ENCODE results near the gene MAPK8.
"Not testable (repeated sequence)": the region's sequence is repeated elsewhere in the genome, so short reads cannot be mapped to it uniquely, and the experiment has no call there.

MAPK8 gene

GRCh38 chr10:48340734-48341133, 34.3 kb downstream of the MAPK8 start:
- no peak for DNase-seq

GRCh38 chr10:48343106-48343505, 36.6 kb downstream of the MAPK8 start:
- DNase-seq, result no peak

GRCh38 chr10:48343921-48344598, 37.6 kb downstream of the MAPK8 start:
- DNase-seq, result no peak

- DNase-seq, result not testable (repeated sequence)
Measured at GRCh38 chr10:48346248-48346647, 39.8 kb downstream of the MAPK8 start.

- not testable (repeated sequence) for DNase-seq
Measured at GRCh38 chr10:48347539-48347938, 41.1 kb downstream of the MAPK8 start.

- DNase-seq, result not testable (repeated sequence)
Measured at GRCh38 chr10:48347943-48348342, 41.5 kb downstream of the MAPK8 start.

GRCh38 chr10:48353246-48353645, 46.8 kb downstream of the MAPK8 start:
- no peak for DNase-seq

GRCh38 chr10:48357631-48358030, 51.2 kb downstream of the MAPK8 start:
- no peak for DNase-seq

GRCh38 chr10:48358162-48358561, 51.7 kb downstream of the MAPK8 start:
- DNase-seq, result no peak

- no peak for DNase-seq
Measured at GRCh38 chr10:48358838-48359237, 52.4 kb downstream of the MAPK8 start.

GRCh38 chr10:48361176-48361575, 54.7 kb downstream of the MAPK8 start:
- no peak for DNase-seq

- no peak for DNase-seq
Measured at GRCh38 chr10:48363617-48364355, 57.3 kb downstream of the MAPK8 start.

- DNase-seq, result no peak
Measured at GRCh38 chr10:48364659-48365405, 58.4 kb downstream of the MAPK8 start.

GRCh38 chr10:48365668-48366067, 59.2 kb downstream of the MAPK8 start:
- DNase-seq, result no peak

GRCh38 chr10:48366261-48366660, 59.8 kb downstream of the MAPK8 start:
- DNase-seq, result no peak

GRCh38 chr10:48369501-48369900, 63.0 kb downstream of the MAPK8 start:
- DNase-seq, result no peak

GRCh38 chr10:48377751-48378530, 71.5 kb downstream of the MAPK8 start:
- no peak for DNase-seq

- no peak for DNase-seq
Measured at GRCh38 chr10:48378675-48379074, 72.2 kb downstream of the MAPK8 start.

- DNase-seq, result no peak
Measured at GRCh38 chr10:48381971-48382370, 75.5 kb downstream of the MAPK8 start.

- no peak for DNase-seq
Measured at GRCh38 chr10:48382982-48383381, 76.5 kb downstream of the MAPK8 start.

GRCh38 chr10:48383393-48383792, 76.9 kb downstream of the MAPK8 start:
- DNase-seq, result no peak

GRCh38 chr10:48384699-48384982, 78.2 kb downstream of the MAPK8 start:
- DNase-seq, result no peak

GRCh38 chr10:48389272-48389671, 82.8 kb downstream of the MAPK8 start:
- no peak for DNase-seq

Data from NCI-H1048 (cell line).